Activated CD4-positive, alpha-beta T cell treated with anti-CD3 and anti-CD28 coated beads, Interleukin-2, amount 50 U/mL, for 48 hours (primary cell): ENCODE measurements around the gene CPLX3.

ENCODE experiments used
- DNase-seq, 2 experiments: peaks; one replicate each; pipeline ENCODE4 v3.0.0-alpha.2; 2020

CPLX3 gene

GRCh38 chr15:74788042-74788682, 38.3 kb upstream of the CPLX3 start:
- DNase-seq: no peak

- DNase-seq: peak in 1 of 2 experiments; percentile 67
Measured at GRCh38 chr15:74788683-74789151, 37.7 kb upstream of the CPLX3 start.

DNA sequence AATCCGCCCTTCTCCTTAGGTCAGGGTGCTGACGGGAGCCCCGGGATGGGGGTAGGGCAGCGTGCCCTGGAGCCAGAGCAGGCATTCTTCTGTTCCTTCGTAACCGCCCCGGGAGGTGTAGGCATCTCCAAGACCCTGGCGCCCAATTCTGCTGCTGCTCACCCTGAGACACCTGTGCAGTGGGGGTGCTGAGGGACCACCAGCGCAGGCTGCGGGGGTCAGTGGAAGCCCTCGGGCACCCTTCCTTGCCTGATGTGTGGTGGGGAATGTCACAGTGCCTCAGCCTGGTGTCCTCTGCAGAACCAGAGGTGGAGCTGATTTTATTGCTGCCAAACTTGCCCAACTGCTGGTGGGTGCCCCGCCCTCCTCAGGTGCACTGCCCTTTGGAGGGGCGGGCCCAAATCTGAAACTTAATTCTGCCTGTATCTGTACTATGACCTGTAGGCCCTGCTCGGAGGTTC, 37.2 kb upstream of the CPLX3 start:
- DNase-seq: peak in 1 of 2 experiments; percentile 28

DNA sequence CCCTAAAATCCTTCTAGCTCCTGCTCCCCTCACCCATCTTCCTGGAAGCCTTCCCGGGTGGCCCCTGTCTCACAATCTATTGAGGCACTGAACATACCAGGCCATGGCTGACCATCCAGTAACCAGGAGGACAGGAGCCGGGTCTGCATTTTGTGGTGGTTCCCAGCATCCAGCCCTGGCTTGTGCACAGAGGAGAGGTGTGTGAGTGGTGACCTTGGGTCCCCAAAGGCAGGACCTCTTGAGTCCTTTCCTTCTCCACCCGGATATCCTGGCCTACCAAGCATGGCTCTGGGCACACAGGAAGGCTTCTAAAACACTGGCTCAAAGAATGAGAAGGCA, 36.7 kb upstream of the CPLX3 start:
- peak in 1 of 2 experiments; percentile 27 for DNase-seq

GRCh38 chr15:74790080-74790916, 36.1 kb upstream of the CPLX3 start:
- DNase-seq: peak in 1 of 2 experiments; percentile 73

GRCh38 chr15:74791007-74791406, 35.4 kb upstream of the CPLX3 start:
- no peak for DNase-seq

- DNase-seq: no peak
Measured at GRCh38 chr15:74791667-74792066, 34.8 kb upstream of the CPLX3 start.

DNA sequence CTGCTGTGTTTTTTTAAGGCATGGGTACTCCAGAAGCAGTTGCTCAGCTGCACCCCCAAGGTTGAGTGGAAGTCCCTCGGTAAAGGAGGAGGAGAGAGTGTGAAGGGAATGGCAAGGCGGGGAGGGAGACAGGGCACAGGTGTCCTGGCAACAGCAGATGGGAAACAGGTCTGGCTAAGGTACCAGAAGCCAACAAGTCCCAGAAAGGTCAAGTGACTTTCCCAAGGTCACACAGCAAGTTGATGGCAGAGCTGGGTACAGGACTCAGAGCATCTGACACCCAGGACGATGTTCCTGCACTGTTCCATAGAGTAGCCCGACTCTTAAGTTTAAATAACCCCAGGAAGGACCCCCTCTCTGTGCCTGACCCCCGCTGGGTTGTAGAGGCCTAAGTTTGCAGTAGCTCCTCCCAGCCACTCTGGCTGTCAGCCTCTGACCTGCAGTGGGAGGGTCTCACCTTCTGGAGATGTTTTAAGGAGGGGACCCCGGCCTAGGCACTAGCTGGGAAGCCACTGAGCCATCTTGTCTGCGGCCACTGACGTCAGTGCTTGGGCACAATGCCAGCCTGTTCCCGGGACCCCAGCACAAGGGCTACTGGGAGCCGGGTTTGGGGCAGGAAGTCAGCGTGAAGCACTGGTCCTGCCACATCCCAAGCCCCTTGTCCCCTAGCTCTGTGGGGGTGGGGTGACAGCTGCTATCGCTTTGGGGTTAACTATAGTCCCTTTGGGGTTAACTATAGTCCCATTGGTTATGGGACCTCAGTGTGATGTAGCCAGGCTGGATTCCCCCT, 34.0 kb upstream of the CPLX3 start:
- DNase-seq: peak in 1 of 2 experiments; percentile 29

DNA sequence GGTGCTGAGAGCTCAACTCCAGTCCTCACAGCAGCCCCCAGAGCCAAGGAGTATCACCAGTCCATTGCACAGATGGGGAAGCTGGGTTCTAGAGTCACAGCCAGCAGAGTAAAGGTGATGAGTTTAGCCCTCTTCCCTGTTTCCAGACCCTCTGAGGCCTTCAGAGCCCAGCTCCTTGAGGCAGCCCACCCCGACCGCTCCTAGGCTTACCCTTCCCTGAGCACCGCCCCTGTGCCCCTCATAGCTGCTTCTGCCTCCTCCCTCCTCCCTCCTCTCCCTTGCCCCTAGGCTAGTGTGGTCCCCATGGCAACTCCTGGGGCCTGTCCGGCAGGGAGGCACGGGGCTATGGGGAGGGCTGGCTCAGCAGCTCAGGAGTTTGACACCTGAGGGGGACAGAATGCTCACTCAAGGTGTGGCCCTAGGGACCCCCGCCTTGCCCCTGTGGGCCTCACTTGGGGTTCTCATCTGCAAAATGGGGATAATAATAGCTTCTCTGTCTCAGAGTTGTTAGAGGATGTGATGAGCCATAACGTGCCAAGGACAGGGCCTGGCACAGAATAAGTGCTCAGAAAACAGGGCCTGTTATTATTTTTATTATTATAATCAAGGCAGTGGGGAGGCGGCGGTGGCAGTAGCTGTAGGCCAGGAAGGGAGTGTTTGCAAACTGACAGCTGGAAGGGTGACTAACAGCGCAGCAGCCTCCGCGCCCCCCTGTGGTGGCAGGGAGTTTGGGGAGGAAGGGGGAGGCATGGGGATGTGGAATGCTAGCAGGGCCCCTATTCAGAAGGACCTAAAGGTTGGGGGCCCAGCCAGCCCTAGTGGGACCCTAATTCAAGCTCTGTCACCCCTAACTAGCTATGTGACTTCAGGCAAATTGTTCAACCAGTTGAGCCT, 33.0 kb upstream of the CPLX3 start:
- peak; percentile 74 to 75 for DNase-seq

GRCh38 chr15:74794248-74794969, 32.0 kb upstream of the CPLX3 start:
- peak in 1 of 2 experiments; percentile 20 for DNase-seq

- DNase-seq: peak in 1 of 2 experiments; percentile 4
Measured at GRCh38 chr15:74794970-74795349, 31.5 kb upstream of the CPLX3 start.

DNA sequence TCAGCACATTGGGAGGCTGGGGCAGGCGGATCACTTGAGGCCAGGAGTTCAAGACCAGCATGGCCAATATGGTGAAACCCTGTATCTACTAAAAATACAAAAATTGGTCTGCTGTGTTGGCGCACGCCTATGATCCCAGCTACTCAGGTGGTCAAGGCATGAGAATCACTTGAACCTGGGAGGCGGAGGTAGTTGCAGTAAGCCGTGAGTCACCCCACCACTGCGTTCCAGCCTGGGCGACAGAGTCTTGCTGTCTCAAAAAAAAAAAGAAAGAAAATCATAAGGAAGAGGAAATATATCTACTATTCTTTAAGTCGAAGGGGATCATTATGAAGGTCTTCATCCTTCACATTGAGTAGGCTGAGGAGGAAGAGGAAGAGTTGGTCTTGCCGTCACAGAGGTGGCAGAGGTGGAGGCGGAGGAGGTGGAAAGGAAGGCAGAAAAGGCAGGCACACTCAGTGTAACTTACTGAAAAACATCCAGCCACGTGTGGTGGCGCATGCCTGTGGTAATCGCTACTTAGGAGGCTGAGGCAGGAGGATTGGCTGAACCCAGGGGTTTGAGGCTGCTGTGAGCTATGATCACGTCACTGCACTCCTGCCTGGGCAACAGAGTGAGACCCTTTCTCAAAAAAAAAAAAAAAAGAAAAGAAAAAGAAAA, 30.3 kb upstream of the CPLX3 start:
- DNase-seq: peak in 1 of 2 experiments; percentile 62

GRCh38 chr15:74798388-74799254, 27.8 kb upstream of the CPLX3 start:
- DNase-seq: no peak

- peak in 1 of 2 experiments; percentile 41 for DNase-seq
Measured at GRCh38 chr15:74799255-74799855, 27.1 kb upstream of the CPLX3 start.

GRCh38 chr15:74799856-74800558, 26.4 kb upstream of the CPLX3 start:
- peak; percentile 89 to 91 for DNase-seq

- no peak for DNase-seq
Measured at GRCh38 chr15:74800559-74801094, 25.8 kb upstream of the CPLX3 start.

DNA sequence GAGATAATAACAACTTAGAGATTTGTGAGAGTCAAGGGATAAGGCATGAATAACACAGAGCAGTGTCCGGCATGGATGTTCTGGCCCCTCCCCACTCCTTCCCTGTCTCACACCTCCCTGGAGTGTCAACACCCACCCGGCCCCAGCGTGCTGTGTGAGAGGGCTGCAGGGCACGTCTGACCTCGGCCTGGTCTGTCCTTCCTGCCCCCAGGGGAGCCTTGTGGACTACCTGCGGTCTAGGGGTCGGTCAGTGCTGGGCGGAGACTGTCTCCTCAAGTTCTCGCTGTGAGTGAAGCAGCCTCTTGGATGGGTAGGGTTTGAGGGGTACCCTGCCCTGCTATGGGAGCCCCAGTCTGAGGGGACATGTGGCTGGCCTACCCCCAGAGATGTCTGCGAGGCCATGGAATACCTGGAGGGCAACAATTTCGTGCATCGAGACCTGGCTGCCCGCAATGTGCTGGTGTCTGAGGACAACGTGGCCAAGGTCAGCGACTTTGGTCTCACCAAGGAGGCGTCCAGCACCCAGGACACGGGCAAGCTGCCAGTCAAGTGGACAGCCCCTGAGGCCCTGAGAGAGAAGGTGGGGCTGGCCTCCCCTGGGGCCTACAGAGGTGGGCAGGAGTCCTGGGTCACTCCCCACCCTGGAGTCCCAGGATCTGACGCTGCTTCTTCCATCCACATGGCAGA, 25.0 kb upstream of the CPLX3 start:
- no peak for DNase-seq

DNA sequence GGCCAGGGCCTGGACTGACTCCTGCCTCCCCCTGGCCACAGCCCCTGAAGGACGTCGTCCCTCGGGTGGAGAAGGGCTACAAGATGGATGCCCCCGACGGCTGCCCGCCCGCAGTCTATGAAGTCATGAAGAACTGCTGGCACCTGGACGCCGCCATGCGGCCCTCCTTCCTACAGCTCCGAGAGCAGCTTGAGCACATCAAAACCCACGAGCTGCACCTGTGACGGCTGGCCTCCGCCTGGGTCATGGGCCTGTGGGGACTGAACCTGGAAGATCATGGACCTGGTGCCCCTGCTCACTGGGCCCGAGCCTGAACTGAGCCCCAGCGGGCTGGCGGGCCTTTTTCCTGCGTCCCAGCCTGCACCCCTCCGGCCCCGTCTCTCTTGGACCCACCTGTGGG, 24.1 kb upstream of the CPLX3 start:
- DNase-seq: no peak
